ENCODE results near the gene C6orf132. TPM values are rescaled to one million over a fixed set of nuclear protein-coding genes. Genes with fewer than 3 reads are reported as not detected.

Gene C6orf132
- total and polyA plus RNA-seq, 2 of the 4 experiments (the other 2 are of a cell fraction) = 0.72 to 1.7 TPM

GRCh38 chr6:42105156-42105648 lies 37.2 kb downstream of the C6orf132 start:
- Histone ChIP-seq H3K56ac (ENCODE audit: extremely low read depth, insufficient read depth, low read length) (no peak overlapping the region), H4K91ac (ENCODE audit: insufficient read depth, low read depth, low read length) (no peak overlapping the region), H2BK120ac (ENCODE audit: low read depth, low read length) (no peak overlapping the region), H2AFZ (replicated peaks; ENCODE audit: low read length, poor library complexity) (no peak overlapping the region), H3K4ac (ENCODE audit: low read depth, low read length) (no peak overlapping the region), H2AK9ac (replicated peaks; ENCODE audit: low read depth, low read length, poor library complexity) (no peak overlapping the region), H3K79me1 (ENCODE audit: low read depth in 1 of 2, low read length in 2 of 2) (0 out of 4 replicates have a peak, but pooled peaks cover 0 to 4% of the 10 kb centered on the region in 2 experiments), H2AK5ac (ENCODE audit: low read depth, low read length) (no peak overlapping the region), H3K9me1 (ENCODE audit: insufficient read depth, low read length) (peaks cover 12% of the 10 kb centered on the region; the same call in 1 of the 2 replicates), H3K9me3 (ENCODE audit: control insufficient read depth, insufficient read depth, low read length) (no peaks in the 10 kb centered on the region), H3K23ac (ENCODE audit: low read depth, low read length) (no peak overlapping the region), H4K8ac (ENCODE audit: low read depth in 2 of 2, low read length in 2 of 2) (no peak overlapping the region), H4K20me1 (ENCODE audit: insufficient read depth, low read length) (no peaks in the 10 kb centered on the region), H3K18ac (ENCODE audit: low read depth, low read length) (no peak overlapping the region), H3K4me1 (ENCODE audit: control insufficient read depth, insufficient read depth, low read length) (peaks cover 10% of the 10 kb centered on the region), H3K36me3 (ENCODE audit: control insufficient read depth, insufficient read depth, low read length) (no peaks in the 10 kb centered on the region; the same call in none of the 2 replicates), H3K4me2 (ENCODE audit: low read depth, low read length) (no peak overlapping the region), H2BK15ac (ENCODE audit: low read depth, low read length) (no peak overlapping the region), H3K9ac (ENCODE audit: low read depth, low read length) (no peak overlapping the region), H3K4me3 (ENCODE audit: insufficient read depth, low read depth, low read length) (no peak overlapping the region), H3K27me3 (ENCODE audit: control insufficient read depth, insufficient read depth, low read length) (no peaks in the 10 kb centered on the region), H2BK5ac (ENCODE audit: low read depth, low read length, poor library complexity, severe bottlenecking) (no peak overlapping the region), H4K5ac (ENCODE audit: low read depth, low read length) (no peak overlapping the region), H2BK20ac (ENCODE audit: low read depth, low read length) (no peak overlapping the region), H3K27ac (ENCODE audit: insufficient read depth, low read length) (no peak overlapping the region), H3K14ac (replicated peaks; ENCODE audit: low read depth, low read length) (no peak overlapping the region)
- DNase-seq = no peak
- TF ChIP-seq RCOR1 (IDR thresholded peaks at IDR 0.05; ENCODE audit: insufficient replicate concordance, low read length) (no peak), RFX5 (IDR thresholded peaks at IDR 0.05; ENCODE audit: low read depth, low read length) (no peak), NFE2L2 (IDR thresholded peaks at IDR 0.05; ENCODE audit: low read depth, low read length) (no peak), CEBPB (IDR thresholded peaks at IDR 0.05; ENCODE audit: low read depth, low read length) (no peak), CTCF (conservative IDR thresholded peaks at IDR 0.05; ENCODE audit: low read depth, low read length) (no peak), MAZ (IDR thresholded peaks at IDR 0.05; ENCODE audit: borderline replicate concordance, low read depth, low read length) (no peak), CHD1 (IDR thresholded peaks at IDR 0.05; ENCODE audit: low read depth, low read length) (no peak), RAD21 (IDR thresholded peaks at IDR 0.05; ENCODE audit: low read length) (no peak), MXI1 (IDR thresholded peaks at IDR 0.05; ENCODE audit: borderline replicate concordance, low read depth, low read length) (no peak), ELK1 (IDR thresholded peaks at IDR 0.05; ENCODE audit: borderline replicate concordance, low read depth, low read length) (no peak), SMC3 (IDR thresholded peaks at IDR 0.05; ENCODE audit: low read depth, low read length) (no peak), MAFK (IDR thresholded peaks at IDR 0.05; ENCODE audit: low read depth, low read length) (no peak), BHLHE40 (IDR thresholded peaks at IDR 0.05; ENCODE audit: low read depth, low read length) (no peak), POLR2A (IDR thresholded peaks at IDR 0.05; ENCODE audit: low read depth, low read length) (no peak)
- in situ Hi-C loops (cut with MboI; ENCODE audit: low sequenced_read_pairs) = no loop called here
- POLR2A ChIA-PET (ENCODE audit: unreplicated experiment) = no interaction called here
- WGBS, 2 experiments (ENCODE audit: extremely low coverage in 2 of 2, insufficient read length in 1 of 2) = 85% methylated on average over 9 of the region's 17 CpGs; no CpG with 5 or more reads in 1 of the 2 experiments
- ATAC-seq (ENCODE audit: low read depth) = no peak
- BruUV-seq (replicated peaks) = no TSS peak
- intact Hi-C loops (cut with micrococcal nuclease) = no loop called here
- CTCF ChIA-PET = no interaction called here
- dilution Hi-C loops (cut with HindIII; ENCODE audit: low sequenced_read_pairs, unreplicated experiment) = no loop called here

Measured in IMR-90 (cell line).